Effector CD8-positive, alpha-beta T cell (primary cell): ENCODE results near the gene TSC1.

Experiments
- DNase-seq: peaks from one replicate; lab custom pipeline; 2025; lab: John Stamatoyannopoulos, UW

The TSC1 gene

GRCh38 chr9:132937463-132937901, 6.9 kb downstream of the TSC1 start:
- DNase-seq, result no peak

GRCh38 chr9:132935026-132935425, 9.4 kb downstream of the TSC1 start:
- DNase-seq, result no peak

GRCh38 chr9:132931178-132931735, 13.2 kb downstream of the TSC1 start:
- DNase-seq, result no peak

GRCh38 chr9:132927704-132928103, 16.7 kb downstream of the TSC1 start:
- no peak for DNase-seq

GRCh38 chr9:132923346-132923902, 21.0 kb downstream of the TSC1 start:
- no peak for DNase-seq

- DNase-seq, result no peak
These were observed 24.7 kb downstream of the TSC1 start for GRCh38 chr9:132919614-132920268.

- DNase-seq, result no peak
These were observed 29.5 kb downstream of the TSC1 start for GRCh38 chr9:132914924-132915323.

- no peak for DNase-seq
These were observed 32.3 kb downstream of the TSC1 start for GRCh38 chr9:132912131-132912530.

- no peak for DNase-seq
These were observed 34.0 kb downstream of the TSC1 start for GRCh38 chr9:132910376-132910775.

- DNase-seq, result no peak
These were observed 35.1 kb downstream of the TSC1 start for GRCh38 chr9:132909311-132909710.

GRCh38 chr9:132908635-132909034, 35.8 kb downstream of the TSC1 start:
- no peak for DNase-seq

GRCh38 chr9:132905726-132906125, 38.7 kb downstream of the TSC1 start:
- DNase-seq, result no peak

- no peak for DNase-seq
These were observed 40.6 kb downstream of the TSC1 start for GRCh38 chr9:132903574-132904492.

- peak; percentile 65 for DNase-seq
These were observed 42.3 kb downstream of the TSC1 start for GRCh38 chr9:132901858-132902831.

- no peak for DNase-seq
These were observed 46.4 kb downstream of the TSC1 start for GRCh38 chr9:132898051-132898450.

- DNase-seq, result no peak
These were observed 47.5 kb downstream of the TSC1 start for GRCh38 chr9:132896906-132897305.

GRCh38 chr9:132896264-132896663, 48.2 kb downstream of the TSC1 start:
- DNase-seq, result no peak

GRCh38 chr9:132894862-132895835, 49.3 kb downstream of the TSC1 start:
- no peak for DNase-seq

- no peak for DNase-seq
These were observed 50.1 kb downstream of the TSC1 start for GRCh38 chr9:132894346-132894745.

GRCh38 chr9:132892400-132892799, 52.0 kb downstream of the TSC1 start:
- DNase-seq, result no peak
